Sigmoid colon (tissue), 4 donors: ENCODE data around the gene SH3BP1.

Experiments used
- CTCF ChIP-seq, 4 experiments: fragments of 450-650 bp in 3 of 4; fragments of 200-600 bp in 1 of 4; IDR thresholded peaks; one replicate each; pipeline ENCODE4 v1.5.1; 2016 to 2019; ENCODE audit warnings: antibody characterized with exemption in 4 of 4, mild to moderate bottlenecking in 3 of 4, moderate library complexity in 2 of 4
- EP300 ChIP-seq, 4 donors: sonication (generic); formaldehyde crosslinking; IDR thresholded peaks; one replicate each; pipeline ENCODE4 v1.6.1; 2017; ENCODE audit warnings: antibody characterized with exemption in 4 of 4
- POLR2A ChIP-seq, 2 donors: fragments of 450-650 bp; IDR thresholded peaks; one replicate each; pipeline ENCODE4 v1.6.1; 2016; ENCODE audit warnings: antibody characterized with exemption in 2 of 2, mild to moderate bottlenecking in 2 of 2, moderate library complexity in 2 of 2
- POLR2AphosphoS5 ChIP-seq, 4 donors: sonication (generic); formaldehyde crosslinking; IDR thresholded peaks; one replicate each; pipeline ENCODE4 v1.6.1; 2017; ENCODE audit warnings: antibody characterized with exemption in 4 of 4

DNA sequence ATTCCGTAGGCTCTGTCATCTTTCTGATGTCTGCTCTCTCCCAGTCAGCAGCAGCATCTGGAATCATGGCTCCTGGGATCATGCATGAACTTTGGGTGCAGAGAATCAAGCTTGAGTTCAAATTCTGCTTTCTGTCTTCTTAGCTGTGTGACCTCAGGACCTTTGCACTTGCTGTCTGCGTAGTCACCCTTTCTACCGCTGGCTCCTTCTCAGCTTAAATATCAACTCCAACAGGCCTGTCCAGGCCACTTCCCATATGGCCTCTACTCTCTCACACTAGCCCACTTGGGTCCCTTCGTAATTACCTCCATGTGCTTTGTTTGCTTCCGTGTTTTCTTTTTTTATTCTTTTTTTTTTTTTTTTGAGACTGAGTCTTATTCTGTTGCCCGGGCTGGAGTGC is 35.4 kb upstream of the SH3BP1 start:
- TF ChIP-seq CTCF (IDR thresholded peaks at IDR 0.05) (no peak), POLR2A (IDR thresholded peaks at IDR 0.05) (no peak), POLR2AphosphoS5 (IDR thresholded peaks at IDR 0.05) (no peak), EP300 (IDR thresholded peaks at IDR 0.05) (no peak)
